Uterus (tissue), 4 donors: ENCODE results near the gene IKZF4. TPM values are rescaled to one million over a fixed set of nuclear protein-coding genes. Genes with fewer than 3 reads are reported as not detected.

Experiments used
- DNase-seq, 2 donors: peaks; one replicate each; pipeline ENCODE4 v3.0.0-alpha.2; 2019 to 2020
- H3K27ac ChIP-seq, 2 donors: fragments of 200-600 bp; sonication (generic); 1 replicate in 1 of 2; 2 replicates in 1 of 2; pipeline ENCODE4 v1.5.1; 2016 to 2018
- H3K27me3 ChIP-seq, 2 donors: fragments of 200-600 bp; sonication (generic); one replicate each; pipeline ENCODE4 v1.5.1; 2018 to 2019; ENCODE audit warnings: control low read depth in 1 of 2
- H3K36me3 ChIP-seq, 2 donors: fragments of 200-600 bp; sonication (generic); one replicate each; pipeline ENCODE4 v1.5.1; 2019; ENCODE audit warnings: control low read depth in 1 of 2
- H3K4me1 ChIP-seq, 2 donors: fragments of 200-600 bp; sonication (generic); one replicate each; pipeline ENCODE4 v1.5.1; 2018 to 2019; ENCODE audit warnings: control low read depth in 1 of 2
- H3K4me3 ChIP-seq, 2 donors: fragments of 200-600 bp; sonication (generic); 1 replicate in 1 of 2; 2 replicates in 1 of 2; pipeline ENCODE4 v1.5.1; 2018 to 2019; ENCODE audit warnings: mild to moderate bottlenecking in 1 of 2
- H3K9me3 ChIP-seq, 2 donors: fragments of 200-600 bp; sonication (generic); one replicate each; pipeline ENCODE4 v1.5.1; 2019; ENCODE audit warnings: control low read depth in 1 of 2
- CTCF ChIP-seq, 4 experiments: fragments of 200-600 bp in 2 of 4; fragments of 450-650 bp in 2 of 4; sonication (generic) in 2 of 4; IDR thresholded peaks; one replicate each; pipeline ENCODE4 v1.5.1; 2016 to 2019; ENCODE audit warnings: antibody characterized with exemption in 4 of 4, mild to moderate bottlenecking in 2 of 4, moderate library complexity in 1 of 4
- POLR2A ChIP-seq, 2 donors: fragments of 450-650 bp; IDR thresholded peaks; one replicate each; pipeline ENCODE4 v1.6.1; 2016; ENCODE audit warnings: antibody characterized with exemption in 2 of 2, mild to moderate bottlenecking in 1 of 2, moderate library complexity in 1 of 2
- intact Hi-C: fragments of 100-400 bp; cut with DNase I; formaldehyde crosslinking; loops from one replicate; pipeline ENCODE4 v1.15.1; 2023; ENCODE audit warnings: low total_unique reads
- total RNA-seq, 4 donors: library from RNA; depleted of rRNA in 3 of 4; stranded (reverse); fragments of >200 nt in 3 of 4; gene quantifications; one replicate each; pipeline versions ENCODE4 v1.1.0 to v1.2.4, GENCODE V29; 2014 to 2023
- donor health status: DM: yes; HTN: yes; CAD: no.

The IKZF4 gene
- total RNA-seq, 4 donors from 2014 or later, result 4.4 to 19.4 (median 5.6) TPM; not detected in 1

- Histone ChIP-seq H3K9me3 (no peaks in the 10 kb centered on the region), H3K27ac (peak overlapping the region; percentile 73 to 81), H3K36me3 (no peaks in the 10 kb centered on the region), H3K4me1 (peaks cover 0 to 4% of the 10 kb centered on the region in 2 donors), H3K27me3 (no peaks in the 10 kb centered on the region), H3K4me3 (peak overlapping the region; percentile 45 to 46)
- peak; percentile 82 to 83 for DNase-seq
- intact Hi-C loops, result no loop called here
- TF ChIP-seq POLR2A (IDR thresholded peaks at IDR 0.05) (no peak), CTCF (IDR thresholded peaks at IDR 0.05) (peak; percentile 66 to 79 (median 71))
Observed at GRCh38 chr12:56078931-56079722, 58.3 kb downstream of the IKZF4 start.

GRCh38 chr12:56079723-56080555 lies 59.1 kb downstream of the IKZF4 start, which contains the start of gene ERBB3:
ERBB3 (plus strand) TSS chr12:56080165; CDS start chr12:56080301, 136 bp downstream.
- no peaks in the 10 kb centered on the region for H3K9me3 ChIP-seq
- intact Hi-C loops, result no loop called here
- peak within 1 kb of the TSS; percentile 45 to 46 for H3K4me3 ChIP-seq
- TF ChIP-seq POLR2A (IDR thresholded peaks at IDR 0.05) (peak in 1 of 2 donors; percentile 33), CTCF (IDR thresholded peaks at IDR 0.05) (peak in 1 of 4 experiments; percentile 47)
- no peaks in the 10 kb centered on the region for H3K36me3 ChIP-seq
- DNase-seq, result peak; percentile 76 to 77
- H3K27me3 ChIP-seq, result no peaks in the 10 kb centered on the region
- H3K27ac ChIP-seq, result peak within 1 kb of the TSS; percentile 73 to 81
- peaks cover 0 to 4% of the 10 kb centered on the region in 2 donors for H3K4me1 ChIP-seq

GRCh38 chr12:56080556-56081138 lies 59.8 kb downstream of the IKZF4 start:
- peak overlapping the region in 1 of 2 donors; percentile 49 for H3K27ac ChIP-seq
- H3K36me3 ChIP-seq, result no peaks in the 10 kb centered on the region
- no peak for DNase-seq
- intact Hi-C loops, result no loop called here
- H3K27me3 ChIP-seq, result no peaks in the 10 kb centered on the region
- no peaks in the 10 kb centered on the region for H3K9me3 ChIP-seq
- H3K4me1 ChIP-seq, result peaks cover 0 to 4% of the 10 kb centered on the region in 2 donors
- H3K4me3 ChIP-seq, result peak overlapping the region; percentile 45 to 46
- TF ChIP-seq CTCF (IDR thresholded peaks at IDR 0.05), result no peak
- no peak for TF ChIP-seq POLR2A (IDR thresholded peaks at IDR 0.05)

GRCh38 chr12:56081393-56082347 lies 60.8 kb downstream of the IKZF4 start:
- H3K9me3 ChIP-seq, result no peaks in the 10 kb centered on the region
- H3K27ac ChIP-seq, result no peak overlapping the region
- H3K4me1 ChIP-seq, result peaks cover 0 to 4% of the 10 kb centered on the region in 2 donors
- H3K27me3 ChIP-seq, result no peaks in the 10 kb centered on the region
- intact Hi-C loops, result no loop called here
- no peak for TF ChIP-seq CTCF (IDR thresholded peaks at IDR 0.05)
- TF ChIP-seq POLR2A (IDR thresholded peaks at IDR 0.05), result no peak
- no peak for DNase-seq
- H3K36me3 ChIP-seq, result no peaks in the 10 kb centered on the region
- no peak overlapping the region for H3K4me3 ChIP-seq
